GM21526 (cell line): ENCODE measurements around the gene PYHIN1.

Source experiments
- ATAC-seq: cut with Tn5 transposase; IDR thresholded peaks from one replicate; pipeline ENCODE4 v1.9.1; 2021; ENCODE audit warnings: moderate library complexity; ENCODE audit not compliant: unreplicated experiment, low FRiP score

Gene PYHIN1

DNA sequence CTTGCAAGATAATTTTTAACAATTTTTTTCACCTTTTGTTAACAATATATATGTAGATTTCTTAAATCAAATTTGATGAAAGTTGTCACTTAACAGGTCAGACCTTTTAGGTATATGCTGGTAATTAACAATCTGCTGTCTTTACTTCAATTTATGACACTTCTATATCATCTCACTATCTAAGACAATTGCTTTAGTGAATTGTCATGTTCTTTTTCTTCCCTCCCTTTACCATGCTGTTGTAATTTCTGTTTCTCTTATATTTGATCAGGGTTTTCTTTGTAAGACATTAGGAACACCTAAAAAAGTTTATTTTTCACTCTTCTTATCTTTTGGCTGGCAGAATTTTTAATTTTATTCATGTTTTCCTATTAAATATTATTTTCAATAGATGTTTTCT, 80.4 kb downstream of the PYHIN1 start:
- no peak for ATAC-seq

DNA sequence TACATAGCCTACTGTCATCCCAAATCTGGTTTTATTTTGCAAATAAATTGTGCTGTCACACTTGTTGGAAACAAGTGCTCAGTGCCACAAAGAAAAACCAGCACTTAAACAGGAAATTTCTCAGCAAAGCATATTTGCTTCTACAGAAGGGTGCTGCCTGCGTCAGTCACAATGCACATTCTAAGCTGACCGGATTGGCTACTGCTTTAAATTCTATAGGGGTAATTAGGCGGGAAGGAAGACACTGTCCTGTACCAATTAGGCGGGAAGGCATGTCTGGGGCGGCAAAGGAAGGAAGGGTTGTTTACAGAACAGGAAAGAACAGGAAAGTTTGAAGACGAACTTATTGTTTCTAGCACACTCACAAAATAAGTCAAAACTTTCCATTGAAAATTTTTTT, 81.1 kb downstream of the PYHIN1 start:
- peak; percentile 24 for ATAC-seq

DNA sequence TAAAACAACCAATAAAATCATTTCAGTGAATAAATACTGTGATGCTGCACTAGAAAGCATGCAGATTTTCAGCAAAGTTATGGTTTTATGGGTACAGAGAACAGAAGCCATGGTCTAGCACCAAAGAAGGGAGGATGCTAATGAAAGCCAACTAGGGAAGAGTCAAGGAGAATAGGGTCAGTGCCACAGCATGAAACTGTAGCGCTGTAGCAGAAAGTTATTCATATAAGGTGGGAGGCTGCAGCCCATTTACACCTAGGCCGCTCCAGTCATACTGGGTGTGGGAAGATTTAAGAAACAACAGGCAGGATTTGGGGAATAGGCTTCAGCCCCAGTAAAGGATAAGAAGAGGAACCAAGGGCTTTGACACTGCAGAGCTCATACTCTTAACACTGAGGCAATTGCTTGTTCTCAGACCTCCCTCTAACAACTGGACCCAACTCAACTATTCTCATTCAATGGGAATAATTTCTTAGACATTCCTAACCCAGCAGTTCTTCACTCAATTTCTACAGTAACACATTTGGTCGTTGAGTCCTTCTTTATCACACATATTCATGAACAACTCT, 82.7 kb downstream of the PYHIN1 start:
- no peak for ATAC-seq

DNA sequence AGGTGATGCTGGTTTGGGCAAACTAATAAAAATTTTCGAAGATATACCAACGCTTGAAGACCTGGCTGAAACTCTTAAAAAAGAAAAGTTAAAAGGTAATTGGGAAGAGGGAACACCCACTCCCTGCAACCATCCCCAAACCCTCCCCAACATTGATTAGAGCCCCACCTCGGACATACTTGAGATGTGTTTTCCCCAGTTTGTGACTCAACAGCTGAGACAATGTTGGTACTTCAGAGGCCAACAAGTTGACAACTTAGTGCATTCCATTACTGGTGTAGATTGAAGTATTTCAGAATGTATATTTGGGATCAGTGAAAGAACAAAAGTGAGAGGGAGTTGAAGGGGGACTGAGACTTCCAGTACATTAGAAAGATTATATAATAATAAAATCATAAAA, 83.5 kb downstream of the PYHIN1 start:
- no peak for ATAC-seq

DNA sequence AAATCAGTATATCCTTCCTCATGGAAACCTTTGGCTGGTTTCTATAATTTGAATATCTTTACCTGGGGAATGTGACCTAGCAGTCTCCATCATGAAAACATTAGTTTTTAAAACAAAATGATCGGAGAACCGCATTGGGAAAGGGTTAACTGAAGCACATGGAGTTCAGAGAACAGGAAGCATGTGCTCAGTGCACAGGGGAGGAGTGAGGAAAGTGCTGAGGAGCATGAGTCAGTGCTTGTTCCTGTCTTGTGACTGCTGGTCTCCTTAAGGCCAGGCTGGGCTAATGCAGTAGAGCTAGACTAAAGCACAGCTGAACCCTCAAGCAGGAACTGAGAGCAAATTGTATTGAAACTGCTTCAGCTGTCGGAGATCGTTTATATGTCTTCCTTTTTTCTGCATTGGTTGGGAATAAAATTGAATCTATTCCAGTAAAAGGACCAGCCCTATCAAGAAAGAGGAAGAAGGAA, 84.1 kb downstream of the PYHIN1 start:
- ATAC-seq: peak; percentile 92

DNA sequence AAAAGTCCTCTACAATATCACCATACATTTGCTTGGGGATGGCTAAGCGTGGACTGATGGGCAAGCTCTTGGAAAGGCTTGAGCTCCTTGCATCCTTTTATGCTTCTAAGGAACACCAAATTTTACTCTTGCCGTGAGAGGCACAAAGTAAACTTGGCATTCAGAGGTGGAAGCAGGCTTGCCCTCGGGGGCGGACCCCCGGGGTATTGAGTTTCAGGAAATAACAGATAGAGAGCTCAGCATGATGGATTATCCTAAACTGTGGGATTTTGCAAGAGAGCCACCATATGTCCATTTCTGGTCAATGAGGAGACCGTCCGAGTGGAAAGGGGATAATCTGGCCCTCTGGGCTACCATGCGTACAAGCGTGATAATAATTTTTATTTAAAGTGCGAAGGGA, 92.4 kb downstream of the PYHIN1 start:
- no peak for ATAC-seq

DNA sequence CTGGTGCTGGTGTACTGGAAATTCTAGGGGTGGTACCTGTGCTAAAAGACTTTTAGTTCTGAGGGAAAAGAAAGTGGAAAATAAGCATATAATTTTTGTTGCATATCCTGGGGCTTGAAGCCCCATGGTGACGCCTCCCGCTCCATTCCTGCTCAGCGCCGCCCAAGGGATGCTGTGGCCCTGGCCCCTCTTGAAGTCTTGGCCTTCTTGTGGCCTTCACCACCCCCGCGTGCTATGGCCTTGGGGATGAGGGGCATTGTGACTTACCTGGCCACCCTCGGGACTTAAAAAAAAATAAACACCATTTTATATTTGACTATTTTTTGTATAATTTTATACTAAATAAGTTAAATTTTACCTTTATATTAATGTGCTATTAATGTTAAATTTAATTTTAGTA, 93.7 kb downstream of the PYHIN1 start:
- no peak for ATAC-seq
